Stimulated activated memory B cell treated with anti-CD40 and anti-IgM and Interleukin-4, amounts not matched to agents 10 μg/mL and 1 μg/mL and 100 μg/mL, for 72 hours (primary cell): ENCODE data around the gene DRAM2.

Experiments used
- ATAC-seq: fragments of 150-1000 bp; cut with Tn5 transposase; 2 replicates; pipeline ENCODE4 v1.10.0; 2021
- H3K27ac Mint-ChIP-seq: one replicate; pipeline ENCODE4 v1.8.0; 2022; ENCODE audit warnings: mild to moderate bottlenecking, mixed read lengths
- H3K27me3 Mint-ChIP-seq: one replicate; pipeline ENCODE4 v1.8.0; 2022; ENCODE audit warnings: mixed read lengths
- H3K36me3 Mint-ChIP-seq: one replicate; pipeline ENCODE4 v1.8.0; 2022; ENCODE audit warnings: mixed read lengths
- H3K4me1 Mint-ChIP-seq: one replicate; pipeline ENCODE4 v1.8.0; 2022; ENCODE audit warnings: mixed read lengths
- H3K4me3 Mint-ChIP-seq: one replicate; pipeline ENCODE4 v1.8.0; 2022; ENCODE audit warnings: mild to moderate bottlenecking, moderate library complexity, mixed read lengths
- H3K9me3 Mint-ChIP-seq: one replicate; pipeline ENCODE4 v1.8.0; 2022; ENCODE audit warnings: mixed read lengths

DRAM2 gene

DNA sequence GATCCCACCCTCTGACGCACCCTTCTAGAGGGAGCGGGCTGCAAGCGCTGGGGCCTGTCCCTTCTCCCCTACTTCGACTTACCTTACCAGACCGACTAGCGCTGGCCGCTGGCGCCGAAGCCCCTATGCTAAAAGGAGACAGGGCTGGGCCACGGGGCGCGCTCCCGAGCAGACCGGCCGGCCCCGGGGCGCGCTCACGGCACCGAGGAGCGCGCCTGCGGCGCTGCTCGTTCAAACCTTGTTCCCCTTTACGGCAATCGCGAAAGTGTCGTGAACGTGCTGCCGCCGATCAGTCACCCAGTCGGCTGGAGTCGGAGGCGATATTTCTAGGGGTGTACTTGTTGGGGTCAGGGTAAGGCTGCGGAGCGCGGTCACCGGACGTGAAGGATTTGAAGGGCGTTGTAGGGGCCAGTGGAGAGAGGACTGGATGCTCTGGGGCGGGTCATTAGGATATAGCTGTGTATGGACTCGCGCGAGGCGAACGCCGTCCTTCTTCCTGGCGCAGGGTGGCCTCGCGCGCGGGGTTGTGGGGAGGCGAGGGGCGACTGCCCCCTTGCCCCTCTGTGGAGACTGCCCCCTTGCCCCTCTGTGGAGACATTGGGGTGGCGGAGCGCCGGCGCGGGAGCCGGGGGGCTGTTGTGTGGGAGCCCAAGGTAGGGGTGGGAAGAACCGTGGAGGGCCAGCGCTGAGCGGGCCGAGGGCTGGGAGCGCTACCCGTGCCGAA lies at the start of gene DRAM2, which contains the start of gene CEPT1:
TSS of gene DRAM2 (minus strand) at position 138 of the 724 bp plus-strand sequence. CDS start 8,539 bp downstream, outside the sequence.
TSS of gene CEPT1 (plus strand) at position 268 of the 724 bp plus-strand sequence. CDS start 7,492 bp downstream, outside the sequence.
- peak; percentile 92 for ATAC-seq
- Mint-ChIP-seq H3K36me3 (peaks cover 19% of the 10 kb centered on the region), H3K27ac (peak within 1 kb of the TSS; percentile 88), H3K9me3 (no peaks in the 10 kb centered on the region), H3K4me3 (peak within 1 kb of the TSS; percentile 97), H3K27me3 (no peaks in the 10 kb centered on the region), H3K4me1 (peaks cover 56% of the 10 kb centered on the region)

- H3K4me1 Mint-ChIP-seq = peaks cover 32% of the 10 kb centered on the region
- H3K27ac Mint-ChIP-seq = peak overlapping the region; percentile 60
- peaks cover 81% of the 10 kb centered on the region for H3K36me3 Mint-ChIP-seq
- H3K9me3 Mint-ChIP-seq = no peaks in the 10 kb centered on the region
- H3K27me3 Mint-ChIP-seq = no peaks in the 10 kb centered on the region
- H3K4me3 Mint-ChIP-seq = no peak overlapping the region
- ATAC-seq = no peak
Measured at GRCh38 chr1:111184663-111185062, 44.8 kb upstream of the DRAM2 start.

- H3K27me3 Mint-ChIP-seq = no peaks in the 10 kb centered on the region
- H3K4me3 Mint-ChIP-seq = no peak overlapping the region
- H3K9me3 Mint-ChIP-seq = no peaks in the 10 kb centered on the region
- peak overlapping the region; percentile 53 for H3K27ac Mint-ChIP-seq
- ATAC-seq = no peak
- peaks cover 30% of the 10 kb centered on the region for H3K4me1 Mint-ChIP-seq
- H3K36me3 Mint-ChIP-seq = peaks cover 76% of the 10 kb centered on the region
Measured at GRCh38 chr1:111183308-111184069, 43.6 kb upstream of the DRAM2 start.

DNA sequence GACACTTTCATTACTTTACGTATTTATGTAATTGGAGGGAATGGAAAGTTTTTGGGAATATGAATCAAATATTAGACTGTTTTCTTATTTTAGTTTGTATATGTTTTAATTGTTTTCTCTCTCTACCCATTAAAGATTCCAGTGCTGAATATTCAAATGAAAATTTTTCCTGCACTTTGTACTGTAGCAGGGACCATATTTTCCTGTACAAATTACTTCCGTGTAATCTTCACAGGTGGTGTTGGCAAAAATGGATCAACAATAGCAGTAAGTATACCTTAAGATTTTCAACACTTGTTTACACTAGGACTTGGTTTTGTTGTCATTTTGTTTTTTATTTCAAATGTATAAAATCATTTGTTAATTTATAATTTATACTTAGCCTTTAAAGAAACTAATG lies 42.2 kb upstream of the DRAM2 start:
- Mint-ChIP-seq H3K4me1 (peaks cover 28% of the 10 kb centered on the region), H3K27ac (peak overlapping the region; percentile 40)

DNA sequence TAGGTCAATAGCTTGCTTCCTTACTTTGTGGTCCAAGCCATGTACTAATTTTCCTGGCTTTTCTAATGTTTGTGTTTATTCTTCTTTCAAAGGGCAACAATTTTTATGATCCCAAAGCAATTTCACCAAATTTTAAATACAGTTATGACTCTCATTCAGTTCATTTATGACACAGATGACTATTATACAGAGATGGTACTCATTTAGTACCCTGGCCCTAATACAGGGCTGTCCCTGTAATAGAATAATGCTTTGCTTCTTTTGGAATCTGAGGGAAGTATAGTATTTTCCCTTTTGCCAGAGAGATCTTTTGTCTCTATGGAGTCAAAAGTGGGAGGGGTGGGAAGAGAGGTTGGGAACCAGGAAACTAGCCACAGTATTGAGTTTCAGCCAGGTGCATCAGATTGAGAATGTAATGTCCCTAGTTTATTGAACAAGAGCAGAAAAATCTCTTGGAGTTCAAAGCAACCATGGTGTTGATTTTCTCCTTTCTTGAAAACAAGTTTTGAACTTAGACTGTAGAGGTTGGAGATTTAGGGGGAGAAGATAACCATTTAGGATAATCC lies 40.2 kb upstream of the DRAM2 start:
- ATAC-seq = no peak
- Mint-ChIP-seq H3K4me3 (no peak overlapping the region), H3K27ac (peak overlapping the region; percentile 69), H3K36me3 (peaks cover 62% of the 10 kb centered on the region), H3K9me3 (no peaks in the 10 kb centered on the region), H3K27me3 (no peaks in the 10 kb centered on the region), H3K4me1 (peaks cover 36% of the 10 kb centered on the region)

More for the DNA sequence above, 42.2 kb upstream of the DRAM2 start:
- ATAC-seq = no peak
- Mint-ChIP-seq H3K27me3 (no peaks in the 10 kb centered on the region), H3K36me3 (peaks cover 72% of the 10 kb centered on the region), H3K9me3 (no peaks in the 10 kb centered on the region), H3K4me3 (no peak overlapping the region)

DNA sequence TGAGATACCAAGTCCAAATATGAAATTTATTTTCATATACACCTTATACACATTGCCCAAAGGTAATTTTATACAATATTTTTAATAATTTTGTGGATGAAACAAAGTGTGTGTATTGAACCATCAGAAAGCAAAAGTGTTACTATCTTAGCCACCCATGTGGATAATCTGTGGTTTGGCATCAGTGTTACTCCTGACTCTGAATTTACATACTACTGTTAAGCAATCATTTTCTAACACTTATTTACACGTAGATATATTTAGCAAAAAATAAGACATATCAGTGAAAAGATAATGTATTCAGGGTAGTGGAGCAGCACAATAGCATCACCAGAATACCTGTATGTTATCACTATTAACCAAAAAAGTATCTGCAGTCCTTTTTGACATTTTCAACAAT lies 36.8 kb upstream of the DRAM2 start:
- Mint-ChIP-seq H3K36me3 (peaks cover 54% of the 10 kb centered on the region), H3K27me3 (no peaks in the 10 kb centered on the region), H3K9me3 (no peaks in the 10 kb centered on the region), H3K27ac (no peak overlapping the region), H3K4me1 (peaks cover 33% of the 10 kb centered on the region), H3K4me3 (no peak overlapping the region)
- no peak for ATAC-seq

DNA sequence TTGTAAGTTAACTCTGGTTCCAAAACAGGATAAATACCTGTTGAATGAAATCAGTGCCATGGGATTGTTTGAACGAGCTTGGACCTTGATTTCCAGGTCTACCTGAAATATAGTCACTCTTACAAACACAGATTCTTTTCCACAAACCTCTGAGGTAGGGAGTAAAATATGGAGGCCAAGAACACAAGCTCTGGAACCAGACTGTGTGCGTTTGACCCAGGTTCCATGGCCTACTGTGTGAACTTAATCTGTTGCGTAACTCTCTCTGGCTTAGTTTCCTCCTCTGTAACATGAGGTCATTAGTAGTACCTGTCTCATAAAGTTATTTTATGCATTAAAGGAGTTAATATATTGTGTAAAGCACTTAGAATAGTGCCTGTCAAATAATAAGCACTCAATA lies 35.5 kb upstream of the DRAM2 start:
- Mint-ChIP-seq H3K36me3 (peaks cover 46% of the 10 kb centered on the region), H3K9me3 (no peaks in the 10 kb centered on the region), H3K27ac (no peak overlapping the region), H3K27me3 (no peaks in the 10 kb centered on the region), H3K4me3 (no peak overlapping the region), H3K4me1 (peaks cover 30% of the 10 kb centered on the region)
- ATAC-seq = no peak

- Mint-ChIP-seq H3K27me3 (no peaks in the 10 kb centered on the region), H3K4me3 (no peak overlapping the region), H3K9me3 (no peaks in the 10 kb centered on the region), H3K36me3 (peaks cover 33% of the 10 kb centered on the region), H3K4me1 (peaks cover 30% of the 10 kb centered on the region), H3K27ac (no peak overlapping the region)
- ATAC-seq = no peak
Measured at GRCh38 chr1:111174070-111174469, 34.2 kb upstream of the DRAM2 start.

DNA sequence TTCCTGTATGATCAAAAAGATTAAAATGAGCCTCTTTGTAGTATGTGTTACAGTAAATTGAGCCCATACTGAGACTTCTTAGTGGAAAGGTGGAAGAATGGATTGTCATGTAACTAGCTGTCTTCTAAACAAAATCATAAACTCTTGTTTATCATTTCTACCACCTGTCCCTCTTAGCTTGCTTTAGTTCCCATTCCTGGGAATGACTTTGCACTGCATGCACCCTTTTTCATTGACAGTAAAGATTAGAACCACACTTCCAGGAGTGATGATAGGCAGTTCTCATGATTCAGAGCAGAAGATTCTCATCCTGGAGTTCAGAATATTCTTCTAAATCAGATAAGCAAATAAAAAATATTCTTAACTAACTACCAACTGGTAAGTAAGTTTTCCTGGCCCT lies 32.6 kb upstream of the DRAM2 start:
- H3K27ac Mint-ChIP-seq = peak overlapping the region; percentile 41
- H3K27me3 Mint-ChIP-seq = no peaks in the 10 kb centered on the region
- peaks cover 30% of the 10 kb centered on the region for H3K4me1 Mint-ChIP-seq
- no peak overlapping the region for H3K4me3 Mint-ChIP-seq
- no peak for ATAC-seq
- no peaks in the 10 kb centered on the region for H3K9me3 Mint-ChIP-seq
- H3K36me3 Mint-ChIP-seq = peaks cover 31% of the 10 kb centered on the region

DNA sequence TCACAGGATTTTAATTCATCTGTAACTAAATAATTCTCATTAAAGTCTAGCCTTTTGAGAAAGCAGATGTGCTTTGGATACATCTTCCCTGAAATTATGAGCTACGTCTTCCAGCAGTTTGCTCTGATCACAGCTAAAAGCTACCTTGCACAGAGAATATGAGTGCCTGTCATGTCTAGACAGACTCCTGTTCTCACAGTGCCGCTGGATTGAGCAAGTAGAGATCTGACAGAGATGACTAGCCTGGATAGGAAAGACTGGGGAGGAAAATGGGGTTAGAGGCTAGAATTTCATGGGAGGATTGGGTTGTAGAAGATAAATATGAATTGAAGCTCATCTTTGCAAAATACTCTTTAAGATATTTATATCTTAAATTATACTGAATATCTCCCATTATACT lies 24.3 kb upstream of the DRAM2 start:
- peaks cover 25% of the 10 kb centered on the region for H3K4me1 Mint-ChIP-seq
- no peaks in the 10 kb centered on the region for H3K27me3 Mint-ChIP-seq
- ATAC-seq = no peak
- H3K9me3 Mint-ChIP-seq = no peaks in the 10 kb centered on the region
- no peak overlapping the region for H3K4me3 Mint-ChIP-seq
- H3K36me3 Mint-ChIP-seq = peaks cover 42% of the 10 kb centered on the region
- no peak overlapping the region for H3K27ac Mint-ChIP-seq

- Mint-ChIP-seq H3K4me1 (peaks cover 25% of the 10 kb centered on the region), H3K27ac (no peak overlapping the region), H3K4me3 (no peak overlapping the region), H3K9me3 (no peaks in the 10 kb centered on the region), H3K36me3 (peaks cover 45% of the 10 kb centered on the region), H3K27me3 (no peaks in the 10 kb centered on the region)
- no peak for ATAC-seq
Measured at GRCh38 chr1:111163363-111163762, 23.5 kb upstream of the DRAM2 start.

DNA sequence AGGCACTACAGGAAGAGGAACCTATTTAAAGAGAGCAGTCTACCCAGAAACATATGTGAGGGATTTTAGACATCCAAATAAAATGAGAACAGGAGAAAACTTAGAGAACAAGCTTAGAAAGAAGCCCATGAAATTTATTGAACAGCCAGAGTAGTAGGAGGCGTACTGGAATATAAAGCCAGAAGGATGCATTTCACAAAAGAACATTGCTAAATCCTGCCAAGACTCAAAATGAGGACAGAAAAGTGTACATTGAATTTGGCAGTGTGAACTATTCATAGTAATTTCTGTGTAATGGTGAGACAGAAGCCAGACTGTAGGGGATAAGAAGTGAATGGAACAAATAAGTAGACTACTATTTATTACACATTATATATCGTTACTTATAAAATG lies 22.6 kb upstream of the DRAM2 start:
- Mint-ChIP-seq H3K4me1 (peaks cover 25% of the 10 kb centered on the region), H3K36me3 (peaks cover 39% of the 10 kb centered on the region), H3K4me3 (no peak overlapping the region), H3K27ac (peak overlapping the region; percentile 40), H3K9me3 (no peaks in the 10 kb centered on the region), H3K27me3 (no peaks in the 10 kb centered on the region)
- no peak for ATAC-seq

- Mint-ChIP-seq H3K4me1 (peaks cover 25% of the 10 kb centered on the region), H3K27ac (peak overlapping the region; percentile 40), H3K27me3 (no peaks in the 10 kb centered on the region), H3K4me3 (no peak overlapping the region), H3K9me3 (no peaks in the 10 kb centered on the region), H3K36me3 (peaks cover 39% of the 10 kb centered on the region)
- ATAC-seq = no peak
Measured at GRCh38 chr1:111161843-111162487, 22.1 kb upstream of the DRAM2 start.

DNA sequence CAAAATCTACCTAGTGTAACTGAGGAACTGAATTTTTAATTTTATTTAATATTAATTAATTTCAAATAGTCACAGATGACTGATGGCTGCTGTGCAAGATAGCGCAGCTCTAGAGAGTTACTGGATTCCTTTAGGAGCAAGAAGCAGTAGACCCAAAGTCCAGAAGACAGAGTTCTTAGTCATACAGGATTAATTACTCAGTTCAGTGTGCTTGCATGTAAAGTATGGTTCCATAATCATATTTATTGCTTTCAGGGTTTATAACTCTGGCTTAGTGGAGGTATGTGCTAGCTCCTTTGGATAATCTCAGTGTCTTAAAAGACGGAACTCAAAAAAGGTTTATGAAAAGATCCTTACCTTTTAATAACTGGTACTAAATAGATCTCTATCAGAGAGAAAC lies 17.5 kb upstream of the DRAM2 start:
- Mint-ChIP-seq H3K9me3 (no peaks in the 10 kb centered on the region), H3K36me3 (peaks cover 58% of the 10 kb centered on the region), H3K27ac (no peak overlapping the region)

More for the DNA sequence above, 17.5 kb upstream of the DRAM2 start:
- Mint-ChIP-seq H3K4me1 (peaks cover 50% of the 10 kb centered on the region), H3K27me3 (no peaks in the 10 kb centered on the region), H3K4me3 (no peak overlapping the region)
- ATAC-seq = no peak
